Suprapubic skin (tissue), 3 donors: ENCODE measurements around the gene TFAP2D.

Experiments
- EP300 ChIP-seq: sonication (generic); formaldehyde crosslinking; IDR thresholded peaks from one replicate; pipeline ENCODE4 v1.6.1; 2017; ENCODE audit warnings: antibody characterized with exemption
- TF ChIP-seq, protein P1 (sequence below), 2 donors: fragments of 200-600 bp in 1 of 2; fragments of 450-650 bp in 1 of 2; sonication (generic) in 1 of 2; IDR thresholded peaks; one replicate each; pipeline ENCODE4 v1.5.1; 2016 to 2019; ENCODE audit warnings: antibody characterized with exemption in 2 of 2, mild to moderate bottlenecking in 1 of 2, moderate library complexity in 1 of 2

DNA sequence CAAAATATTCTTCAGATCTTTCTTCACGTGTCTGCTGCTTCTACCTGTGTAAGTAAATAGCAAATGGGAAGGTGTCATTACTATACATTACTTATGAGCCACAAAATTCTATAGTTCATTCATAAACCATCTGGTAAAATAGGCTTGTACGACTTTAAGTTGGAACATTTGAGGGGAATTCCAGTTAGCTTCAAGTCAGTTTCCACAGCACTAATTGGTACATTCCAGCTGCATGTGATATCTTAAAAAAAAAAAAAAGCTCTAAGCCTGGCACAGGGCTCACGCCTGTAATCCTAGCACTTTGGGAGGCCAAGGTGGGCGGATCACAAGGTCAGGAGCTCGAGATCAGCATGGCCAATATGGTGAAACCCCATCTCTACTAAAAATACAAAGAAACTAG, 82.2 kb downstream of the TFAP2D start:
- TF ChIP-seq EP300, result no peak
- TF ChIP-seq, protein P1, sequence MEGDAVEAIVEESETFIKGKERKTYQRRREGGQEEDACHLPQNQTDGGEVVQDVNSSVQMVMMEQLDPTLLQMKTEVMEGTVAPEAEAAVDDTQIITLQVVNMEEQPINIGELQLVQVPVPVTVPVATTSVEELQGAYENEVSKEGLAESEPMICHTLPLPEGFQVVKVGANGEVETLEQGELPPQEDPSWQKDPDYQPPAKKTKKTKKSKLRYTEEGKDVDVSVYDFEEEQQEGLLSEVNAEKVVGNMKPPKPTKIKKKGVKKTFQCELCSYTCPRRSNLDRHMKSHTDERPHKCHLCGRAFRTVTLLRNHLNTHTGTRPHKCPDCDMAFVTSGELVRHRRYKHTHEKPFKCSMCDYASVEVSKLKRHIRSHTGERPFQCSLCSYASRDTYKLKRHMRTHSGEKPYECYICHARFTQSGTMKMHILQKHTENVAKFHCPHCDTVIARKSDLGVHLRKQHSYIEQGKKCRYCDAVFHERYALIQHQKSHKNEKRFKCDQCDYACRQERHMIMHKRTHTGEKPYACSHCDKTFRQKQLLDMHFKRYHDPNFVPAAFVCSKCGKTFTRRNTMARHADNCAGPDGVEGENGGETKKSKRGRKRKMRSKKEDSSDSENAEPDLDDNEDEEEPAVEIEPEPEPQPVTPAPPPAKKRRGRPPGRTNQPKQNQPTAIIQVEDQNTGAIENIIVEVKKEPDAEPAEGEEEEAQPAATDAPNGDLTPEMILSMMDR (IDR thresholded peaks at IDR 0.05), result no peak
